Ishikawa (cell line): ENCODE data around the gene NXN.
A peak's percentile ranks its signal among the peaks of the same experiment; 100 is the strongest.

Source experiments
- CEBPB ChIP-seq: IDR thresholded peaks from 2 replicates; pipeline ENCODE4 v1.6.1; 2012
- CREB1 ChIP-seq: IDR thresholded peaks from 2 replicates; pipeline ENCODE4 v1.6.1; 2012; ENCODE audit warnings: low read depth
- EGR1 ChIP-seq: IDR thresholded peaks from 2 replicates; pipeline ENCODE4 v1.6.1; 2012
- EP300 ChIP-seq: IDR thresholded peaks from 2 replicates; pipeline ENCODE4 v1.6.1; 2012; ENCODE audit warnings: borderline replicate concordance
- FOXM1 ChIP-seq: IDR thresholded peaks from 2 replicates; pipeline ENCODE4 v1.6.1; 2012; ENCODE audit warnings: low read depth, borderline replicate concordance
- NFIC ChIP-seq: IDR thresholded peaks from 2 replicates; pipeline ENCODE4 v1.6.1; 2012
- RAD21 ChIP-seq: IDR thresholded peaks from 2 replicates; pipeline ENCODE4 v1.6.1; 2012; ENCODE audit warnings: low read depth
- TAF1 ChIP-seq: IDR thresholded peaks from 2 replicates; pipeline ENCODE4 v1.6.1; 2012; ENCODE audit warnings: low read depth, mild to moderate bottlenecking
- TCF12 ChIP-seq: IDR thresholded peaks from 2 replicates; pipeline ENCODE4 v1.6.1; 2012; ENCODE audit warnings: low read depth
- TEAD4 ChIP-seq: IDR thresholded peaks from 2 replicates; pipeline ENCODE4 v1.6.1; 2012
- ZBTB7A ChIP-seq: IDR thresholded peaks from 2 replicates; pipeline ENCODE4 v1.6.1; 2012; ENCODE audit warnings: low read depth
- TF ChIP-seq, protein P1 (sequence below): IDR thresholded peaks from 2 replicates; pipeline ENCODE4 v1.6.1; 2012
- TF ChIP-seq, protein P2 (sequence below): IDR thresholded peaks from 2 replicates; pipeline ENCODE4 v1.6.1; 2012
- TF ChIP-seq, protein P3 (sequence below): IDR thresholded peaks from 2 replicates; pipeline ENCODE4 v1.6.1; 2012; ENCODE audit warnings: low read depth, mild to moderate bottlenecking

NXN gene

DNA sequence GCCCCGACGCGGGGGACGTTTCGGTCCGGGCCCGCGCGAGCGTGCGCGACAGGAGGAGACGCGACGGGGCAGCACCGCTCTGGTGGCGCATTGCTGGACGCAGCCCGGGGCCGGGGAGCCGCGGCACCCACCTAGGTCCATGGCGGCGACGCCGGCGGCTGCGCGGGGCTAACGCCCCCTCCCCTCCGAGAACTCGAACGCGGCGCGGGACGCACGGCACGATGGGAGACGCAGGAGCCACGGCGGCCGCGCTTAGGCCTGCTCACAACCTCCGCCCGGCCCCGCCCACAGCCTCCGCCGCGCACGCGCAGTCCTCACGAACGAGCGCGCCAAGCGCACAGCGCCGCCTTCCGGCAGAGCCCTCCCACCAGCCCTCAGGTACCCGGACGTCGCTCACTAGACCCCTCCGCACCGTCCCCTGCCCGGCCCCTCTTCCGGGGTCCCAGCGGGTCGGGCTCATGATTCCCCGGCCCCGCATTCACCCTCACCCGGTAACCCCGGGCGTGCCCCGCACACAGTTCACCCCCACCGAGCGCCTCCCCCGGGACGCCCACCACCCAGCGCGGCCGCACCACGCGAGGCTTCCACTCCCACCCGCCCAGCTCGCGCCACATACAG lies 227.5 kb downstream of the NXN start, which contains the start of gene GEMIN4:
TSS of gene GEMIN4 (minus strand) at position 263 of the 618 bp plus-strand sequence. CDS start at position 141, 122 bp downstream.
- TF ChIP-seq TEAD4 (no peak), EGR1 (peak; percentile 12; the same call in 1 of the 2 replicates), TAF1 (peak; percentile 32; the same call in 1 of the 2 replicates), ZBTB7A (peak; percentile 89), RAD21 (peak; percentile 21; the same call in 1 of the 2 replicates)
- TF ChIP-seq, protein P1, sequence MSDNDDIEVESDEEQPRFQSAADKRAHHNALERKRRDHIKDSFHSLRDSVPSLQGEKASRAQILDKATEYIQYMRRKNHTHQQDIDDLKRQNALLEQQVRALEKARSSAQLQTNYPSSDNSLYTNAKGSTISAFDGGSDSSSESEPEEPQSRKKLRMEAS: peak; percentile 56; the same call in 1 of the 2 replicates
- TF ChIP-seq, protein P2, sequence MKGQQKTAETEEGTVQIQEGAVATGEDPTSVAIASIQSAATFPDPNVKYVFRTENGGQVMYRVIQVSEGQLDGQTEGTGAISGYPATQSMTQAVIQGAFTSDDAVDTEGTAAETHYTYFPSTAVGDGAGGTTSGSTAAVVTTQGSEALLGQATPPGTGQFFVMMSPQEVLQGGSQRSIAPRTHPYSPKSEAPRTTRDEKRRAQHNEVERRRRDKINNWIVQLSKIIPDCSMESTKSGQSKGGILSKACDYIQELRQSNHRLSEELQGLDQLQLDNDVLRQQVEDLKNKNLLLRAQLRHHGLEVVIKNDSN: no peak
- TF ChIP-seq, protein P3, sequence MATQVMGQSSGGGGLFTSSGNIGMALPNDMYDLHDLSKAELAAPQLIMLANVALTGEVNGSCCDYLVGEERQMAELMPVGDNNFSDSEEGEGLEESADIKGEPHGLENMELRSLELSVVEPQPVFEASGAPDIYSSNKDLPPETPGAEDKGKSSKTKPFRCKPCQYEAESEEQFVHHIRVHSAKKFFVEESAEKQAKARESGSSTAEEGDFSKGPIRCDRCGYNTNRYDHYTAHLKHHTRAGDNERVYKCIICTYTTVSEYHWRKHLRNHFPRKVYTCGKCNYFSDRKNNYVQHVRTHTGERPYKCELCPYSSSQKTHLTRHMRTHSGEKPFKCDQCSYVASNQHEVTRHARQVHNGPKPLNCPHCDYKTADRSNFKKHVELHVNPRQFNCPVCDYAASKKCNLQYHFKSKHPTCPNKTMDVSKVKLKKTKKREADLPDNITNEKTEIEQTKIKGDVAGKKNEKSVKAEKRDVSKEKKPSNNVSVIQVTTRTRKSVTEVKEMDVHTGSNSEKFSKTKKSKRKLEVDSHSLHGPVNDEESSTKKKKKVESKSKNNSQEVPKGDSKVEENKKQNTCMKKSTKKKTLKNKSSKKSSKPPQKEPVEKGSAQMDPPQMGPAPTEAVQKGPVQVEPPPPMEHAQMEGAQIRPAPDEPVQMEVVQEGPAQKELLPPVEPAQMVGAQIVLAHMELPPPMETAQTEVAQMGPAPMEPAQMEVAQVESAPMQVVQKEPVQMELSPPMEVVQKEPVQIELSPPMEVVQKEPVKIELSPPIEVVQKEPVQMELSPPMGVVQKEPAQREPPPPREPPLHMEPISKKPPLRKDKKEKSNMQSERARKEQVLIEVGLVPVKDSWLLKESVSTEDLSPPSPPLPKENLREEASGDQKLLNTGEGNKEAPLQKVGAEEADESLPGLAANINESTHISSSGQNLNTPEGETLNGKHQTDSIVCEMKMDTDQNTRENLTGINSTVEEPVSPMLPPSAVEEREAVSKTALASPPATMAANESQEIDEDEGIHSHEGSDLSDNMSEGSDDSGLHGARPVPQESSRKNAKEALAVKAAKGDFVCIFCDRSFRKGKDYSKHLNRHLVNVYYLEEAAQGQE: no peak

DNA sequence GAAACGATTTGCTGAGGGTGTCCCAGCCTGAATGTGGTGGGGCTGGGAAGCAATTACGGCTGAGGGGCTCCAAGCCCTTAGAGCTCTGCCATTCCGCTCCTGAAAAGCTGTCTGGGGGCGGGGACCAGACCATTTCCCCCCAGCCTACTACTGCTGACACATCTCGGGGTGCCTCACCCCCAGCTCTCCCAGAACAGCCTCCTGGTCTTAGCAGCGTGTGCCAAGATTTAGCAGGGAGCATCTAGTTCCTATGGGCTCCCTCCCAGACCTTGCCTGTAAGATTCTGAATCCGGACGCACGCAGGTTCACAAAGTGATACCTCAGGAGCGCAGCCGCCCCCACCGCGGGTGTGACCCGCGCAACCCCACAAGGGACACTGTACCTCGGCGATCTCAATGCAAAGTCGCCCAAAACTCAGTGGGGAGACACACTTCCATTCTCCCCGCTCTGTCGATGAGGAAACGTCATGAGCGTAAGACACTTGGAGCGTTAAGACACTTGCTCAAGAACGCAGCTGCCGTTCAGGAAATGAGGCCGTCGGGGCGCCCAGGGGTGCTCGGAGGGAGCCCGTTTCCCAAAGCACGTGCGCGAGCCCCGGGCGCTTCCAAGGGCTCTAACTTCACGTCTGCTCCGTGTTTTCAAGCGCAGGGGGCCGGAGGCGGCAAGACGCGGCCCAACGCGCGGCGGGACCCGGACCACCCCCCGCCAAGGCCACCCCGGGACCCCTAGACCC lies 228.1 kb downstream of the NXN start:
- TF ChIP-seq, protein P1: peak; percentile 88
- TF ChIP-seq, protein P2: 0 out of 2 replicates have a peak, but pooled peaks have one; percentile 5
- TF ChIP-seq CREB1: no peak

DNA sequence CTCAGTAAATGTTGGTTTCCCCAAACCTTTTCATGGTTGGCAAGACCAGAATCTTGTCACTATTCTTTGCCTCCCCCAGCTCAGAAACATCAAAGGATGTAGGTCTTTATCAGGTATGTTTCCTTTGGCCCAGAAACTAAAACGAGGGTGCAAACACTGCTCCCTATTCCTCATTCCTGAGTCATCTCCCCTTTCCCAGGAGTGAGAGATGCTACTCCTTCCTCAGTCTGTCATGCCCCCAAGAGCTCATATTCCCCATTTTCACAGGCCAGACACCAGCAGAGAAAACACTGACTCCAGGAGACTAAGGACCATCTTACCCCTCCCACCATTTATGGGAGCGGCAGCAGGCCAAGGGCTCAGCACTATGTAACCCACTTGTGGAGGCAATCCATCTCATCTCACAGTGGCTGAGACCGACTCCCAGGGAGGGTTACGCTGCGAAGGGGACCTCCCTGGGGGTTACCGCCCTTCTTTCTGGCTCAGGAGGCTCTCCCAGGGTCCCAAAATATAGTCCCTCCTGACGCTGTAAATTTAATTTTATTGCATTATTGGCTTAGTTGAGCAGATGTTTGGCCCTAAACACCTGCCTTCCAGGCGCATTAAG lies 229.0 kb downstream of the NXN start:
- no peak for TF ChIP-seq CREB1
- TF ChIP-seq RAD21: no peak
- TF ChIP-seq TAF1: no peak
- no peak for TF ChIP-seq NFIC
- TF ChIP-seq TEAD4: no peak
- TF ChIP-seq, protein P2: no peak
- no peak for TF ChIP-seq EP300
- no peak for TF ChIP-seq CEBPB
- no peak for TF ChIP-seq TCF12
- no peak for TF ChIP-seq FOXM1
- TF ChIP-seq, protein P1: no peak
